Stimulated activated naive B cell treated with anti-CD40 and anti-IgM and Interleukin-4, amounts not matched to agents 10 μg/mL and 1 μg/mL and 100 μg/mL, for 72 hours (primary cell): Measurements from ENCODE around the gene EXOC3.

Experiments used
- ATAC-seq, 2 donors: fragments of 150-1000 bp; cut with Tn5 transposase; replicated peaks; 2 replicates each; pipeline ENCODE4 v1.10.0; 2021; ENCODE audit warnings: moderate library complexity in 1 of 2
- DNase-seq: peaks from one replicate; pipeline ENCODE4 v3.0.0; 2021
- H3K27ac Mint-ChIP-seq: one replicate; pipeline ENCODE4 v1.8.0; 2022; ENCODE audit warnings: mild to moderate bottlenecking, mixed read lengths
- H3K27me3 Mint-ChIP-seq, 2 donors: one replicate each; pipeline ENCODE4 v1.8.0; 2022; ENCODE audit warnings: mixed read lengths in 2 of 2
- H3K36me3 Mint-ChIP-seq, 2 donors: one replicate each; pipeline ENCODE4 v1.8.0; 2022; ENCODE audit warnings: mixed read lengths in 2 of 2, mild to moderate bottlenecking in 1 of 2
- H3K4me1 Mint-ChIP-seq, 2 donors: one replicate each; pipeline ENCODE4 v1.8.0; 2022; ENCODE audit warnings: mixed read lengths in 2 of 2, mild to moderate bottlenecking in 1 of 2
- H3K4me3 Mint-ChIP-seq, 2 donors: one replicate each; pipeline ENCODE4 v1.8.0; 2022; ENCODE audit warnings: mild to moderate bottlenecking in 2 of 2, mixed read lengths in 2 of 2, moderate library complexity in 1 of 2
- H3K9me3 Mint-ChIP-seq, 2 donors: one replicate each; pipeline ENCODE4 v1.8.0; 2022; ENCODE audit warnings: mixed read lengths in 2 of 2, mild to moderate bottlenecking in 1 of 2

The EXOC3 gene

GRCh38 chr5:424301-425110, 18.5 kb upstream of the EXOC3 start:
- DNase-seq (peak; percentile 42), ATAC-seq (peak; percentile 88 to 89)
- peak overlapping the region; percentile 60 to 65 for H3K4me3 Mint-ChIP-seq
- H3K9me3 Mint-ChIP-seq: peaks cover 7 to 11% of the 10 kb centered on the region in 2 donors
- peaks cover 12 to 15% of the 10 kb centered on the region in 2 donors for H3K27me3 Mint-ChIP-seq
- peaks cover 34 to 50% of the 10 kb centered on the region in 2 donors for H3K4me1 Mint-ChIP-seq
- H3K36me3 Mint-ChIP-seq: peaks cover 71 to 90% of the 10 kb centered on the region in 2 donors
- H3K27ac Mint-ChIP-seq: peak overlapping the region; percentile 96

- H3K4me1 Mint-ChIP-seq: peaks cover 41 to 56% of the 10 kb centered on the region in 2 donors
- H3K9me3 Mint-ChIP-seq: peaks cover 7 to 11% of the 10 kb centered on the region in 2 donors
- ATAC-seq: no peak
- H3K36me3 Mint-ChIP-seq: peaks cover 71 to 90% of the 10 kb centered on the region in 2 donors
- peaks cover 12 to 19% of the 10 kb centered on the region in 2 donors for H3K27me3 Mint-ChIP-seq
- DNase-seq: no peak
- no peak overlapping the region for H3K27ac Mint-ChIP-seq
- no peak overlapping the region for H3K4me3 Mint-ChIP-seq
These were observed 17.3 kb upstream of the EXOC3 start for GRCh38 chr5:425714-426113.

- Mint-ChIP-seq H3K36me3 (peaks cover 73 to 91% of the 10 kb centered on the region in 2 donors), H3K4me1 (peaks cover 45 to 64% of the 10 kb centered on the region in 2 donors), H3K9me3 (peaks cover 7 to 11% of the 10 kb centered on the region in 2 donors), H3K27me3 (peaks cover 12 to 19% of the 10 kb centered on the region in 2 donors), H3K27ac (peak overlapping the region; percentile 59), H3K4me3 (peak overlapping the region; percentile 15 to 35)
- ATAC-seq (no peak), DNase-seq (no peak)
These were observed 16.5 kb upstream of the EXOC3 start for GRCh38 chr5:426392-426976.

GRCh38 chr5:427415-428087, 15.4 kb upstream of the EXOC3 start:
- H3K36me3 Mint-ChIP-seq: peaks cover 77 to 91% of the 10 kb centered on the region in 2 donors
- no peak for ATAC-seq
- no peak overlapping the region for H3K4me3 Mint-ChIP-seq
- H3K4me1 Mint-ChIP-seq: peaks cover 47 to 68% of the 10 kb centered on the region in 2 donors
- peaks cover 12 to 24% of the 10 kb centered on the region in 2 donors for H3K27me3 Mint-ChIP-seq
- no peak for DNase-seq
- H3K9me3 Mint-ChIP-seq: peaks cover 7 to 11% of the 10 kb centered on the region in 2 donors
- H3K27ac Mint-ChIP-seq: no peak overlapping the region

GRCh38 chr5:428219-428618, 14.8 kb upstream of the EXOC3 start:
- no peak overlapping the region for H3K4me3 Mint-ChIP-seq
- ATAC-seq: no peak
- peaks cover 14 to 28% of the 10 kb centered on the region in 2 donors for H3K27me3 Mint-ChIP-seq
- no peak overlapping the region for H3K27ac Mint-ChIP-seq
- peaks cover 43 to 62% of the 10 kb centered on the region in 2 donors for H3K4me1 Mint-ChIP-seq
- H3K9me3 Mint-ChIP-seq: peaks cover 7 to 11% of the 10 kb centered on the region in 2 donors
- peaks cover 76 to 89% of the 10 kb centered on the region in 2 donors for H3K36me3 Mint-ChIP-seq
- no peak for DNase-seq

GRCh38 chr5:428754-429452, 14.1 kb upstream of the EXOC3 start:
- no peak for ATAC-seq
- DNase-seq: no peak
- no peak overlapping the region for H3K4me3 Mint-ChIP-seq
- peaks cover 39 to 55% of the 10 kb centered on the region in 2 donors for H3K4me1 Mint-ChIP-seq
- H3K27me3 Mint-ChIP-seq: peaks cover 19 to 34% of the 10 kb centered on the region in 2 donors
- H3K9me3 Mint-ChIP-seq: peaks cover 7 to 11% of the 10 kb centered on the region in 2 donors
- peaks cover 77 to 89% of the 10 kb centered on the region in 2 donors for H3K36me3 Mint-ChIP-seq
- H3K27ac Mint-ChIP-seq: no peak overlapping the region

- ATAC-seq: no peak
- peaks cover 19 to 38% of the 10 kb centered on the region in 2 donors for H3K27me3 Mint-ChIP-seq
- peak overlapping the region; percentile 73 for H3K27ac Mint-ChIP-seq
- no peak for DNase-seq
- peaks cover 81 to 89% of the 10 kb centered on the region in 2 donors for H3K36me3 Mint-ChIP-seq
- H3K4me1 Mint-ChIP-seq: peaks cover 33 to 48% of the 10 kb centered on the region in 2 donors
- H3K4me3 Mint-ChIP-seq: no peak overlapping the region
- H3K9me3 Mint-ChIP-seq: peaks cover 7 to 11% of the 10 kb centered on the region in 2 donors
These were observed 13.4 kb upstream of the EXOC3 start for GRCh38 chr5:429453-430188.

- no peak for DNase-seq
- ATAC-seq: peak; percentile 22 to 25
- H3K9me3 Mint-ChIP-seq: peaks cover 7 to 11% of the 10 kb centered on the region in 2 donors
- H3K36me3 Mint-ChIP-seq: peaks cover 86 to 92% of the 10 kb centered on the region in 2 donors
- H3K27me3 Mint-ChIP-seq: peaks cover 19 to 39% of the 10 kb centered on the region in 2 donors
- H3K4me1 Mint-ChIP-seq: peaks cover 31 to 42% of the 10 kb centered on the region in 2 donors
- H3K27ac Mint-ChIP-seq: peak overlapping the region; percentile 65
- H3K4me3 Mint-ChIP-seq: no peak overlapping the region
These were observed 12.6 kb upstream of the EXOC3 start for GRCh38 chr5:430214-430925.

GRCh38 chr5:431001-431710, 11.8 kb upstream of the EXOC3 start:
- ATAC-seq (peak; percentile 79 to 88), DNase-seq (peak; percentile 27)
- H3K27ac Mint-ChIP-seq: no peak overlapping the region
- peaks cover 5 to 8% of the 10 kb centered on the region in 2 donors for H3K9me3 Mint-ChIP-seq
- peaks cover 16 to 39% of the 10 kb centered on the region in 2 donors for H3K27me3 Mint-ChIP-seq
- H3K36me3 Mint-ChIP-seq: peaks cover 87 to 92% of the 10 kb centered on the region in 2 donors
- H3K4me1 Mint-ChIP-seq: peaks cover 30 to 42% of the 10 kb centered on the region in 2 donors
- no peak overlapping the region for H3K4me3 Mint-ChIP-seq

- peaks cover 0 to 3% of the 10 kb centered on the region in 2 donors for H3K9me3 Mint-ChIP-seq
- no peak overlapping the region for H3K27ac Mint-ChIP-seq
- peaks cover 87 to 92% of the 10 kb centered on the region in 2 donors for H3K36me3 Mint-ChIP-seq
- H3K27me3 Mint-ChIP-seq: peaks cover 11 to 33% of the 10 kb centered on the region in 2 donors
- ATAC-seq (no peak), DNase-seq (no peak)
- H3K4me3 Mint-ChIP-seq: no peak overlapping the region
- peaks cover 27 to 42% of the 10 kb centered on the region in 2 donors for H3K4me1 Mint-ChIP-seq
These were observed 11.3 kb upstream of the EXOC3 start for GRCh38 chr5:431711-432050.

- Mint-ChIP-seq H3K27ac (no peak overlapping the region), H3K36me3 (peaks cover 88 to 89% of the 10 kb centered on the region in 2 donors), H3K4me3 (no peak overlapping the region), H3K4me1 (peaks cover 24 to 45% of the 10 kb centered on the region in 2 donors), H3K9me3 (no peaks in the 10 kb centered on the region), H3K27me3 (peaks cover 7 to 30% of the 10 kb centered on the region in 2 donors)
- no peak for DNase-seq
- ATAC-seq: no peak
These were observed 10.6 kb upstream of the EXOC3 start for GRCh38 chr5:432201-432927.
